HS-5 (cell line): ENCODE measurements around the gene TAS1R3.
"Not testable (repeated sequence)": the region's sequence is repeated elsewhere in the genome, so short reads cannot be mapped to it uniquely, and the experiment has no call there.

ENCODE experiments used
- DNase-seq: peaks from one replicate; pipeline ENCODE4 v3.0.0-alpha.2; 2012; ENCODE audit warnings: low read depth

Gene TAS1R3

GRCh38 chr1:1309251-1310108, 21.6 kb upstream of the TAS1R3 start:
- DNase-seq: no peak

GRCh38 chr1:1310109-1310385, 21.0 kb upstream of the TAS1R3 start:
- no peak for DNase-seq

GRCh38 chr1:1310476-1311053, 20.5 kb upstream of the TAS1R3 start:
- no peak for DNase-seq

- no peak for DNase-seq
Observed at GRCh38 chr1:1311107-1312104, 19.7 kb upstream of the TAS1R3 start.

GRCh38 chr1:1312450-1313314, 18.4 kb upstream of the TAS1R3 start:
- DNase-seq: no peak

GRCh38 chr1:1313500-1314236, 17.4 kb upstream of the TAS1R3 start:
- no peak for DNase-seq

GRCh38 chr1:1314237-1314586, 16.9 kb upstream of the TAS1R3 start:
- DNase-seq: no peak

GRCh38 chr1:1314678-1315335, 16.3 kb upstream of the TAS1R3 start:
- DNase-seq: no peak

- DNase-seq: no peak
Observed at GRCh38 chr1:1315435-1315954, 15.6 kb upstream of the TAS1R3 start.

- DNase-seq: not testable (repeated sequence)
Observed at GRCh38 chr1:1316199-1316598, 14.9 kb upstream of the TAS1R3 start.

- DNase-seq: no peak
Observed at GRCh38 chr1:1317420-1317819, 13.7 kb upstream of the TAS1R3 start.

- peak; percentile 81 for DNase-seq
Observed at GRCh38 chr1:1318131-1318652, 12.9 kb upstream of the TAS1R3 start.

- DNase-seq: no peak
Observed at GRCh38 chr1:1318777-1319645, 12.1 kb upstream of the TAS1R3 start.

- no peak for DNase-seq
Observed at GRCh38 chr1:1319646-1319941, 11.5 kb upstream of the TAS1R3 start.

- no peak for DNase-seq
Observed at GRCh38 chr1:1320666-1321448, 10.2 kb upstream of the TAS1R3 start.

GRCh38 chr1:1321477-1321876, 9.6 kb upstream of the TAS1R3 start:
- no peak for DNase-seq

- DNase-seq: no peak
Observed at GRCh38 chr1:1322418-1322817, 8.7 kb upstream of the TAS1R3 start.

GRCh38 chr1:1322952-1323351, 8.1 kb upstream of the TAS1R3 start:
- DNase-seq: no peak
